GM12878 (cell line): ENCODE data around the gene COQ8B.

Experiments used
- EGR1 ChIP-seq, 2 experiments: IDR thresholded peaks; 1 replicate in 1 of 2; 2 replicates in 1 of 2; pipeline ENCODE4 v1.6.1; 2011 to 2012; ENCODE audit warnings: low read depth in 2 of 2, low read length in 2 of 2, borderline replicate concordance in 1 of 2, mild to moderate bottlenecking in 1 of 2, moderate library complexity in 1 of 2
- GABPA ChIP-seq: IDR thresholded peaks from 2 replicates; pipeline ENCODE4 v1.6.1; 2014; ENCODE audit warnings: antibody characterized with exemption, low read depth, mild to moderate bottlenecking, inconsistent platforms
- PAX5 ChIP-seq: IDR thresholded peaks from 2 replicates; pipeline ENCODE4 v1.6.1; 2011; ENCODE audit warnings: low read depth, low read length, borderline replicate concordance
- POLR2A ChIP-seq: IDR thresholded peaks from 2 replicates; pipeline ENCODE4 v1.6.1; 2011; ENCODE audit warnings: low read depth, mild to moderate bottlenecking, low read length
- POLR2AphosphoS5 ChIP-seq: IDR thresholded peaks from 2 replicates; pipeline ENCODE4 v1.6.1; 2011; ENCODE audit warnings: mild to moderate bottlenecking, low read length, inconsistent platforms
- ZNF274 ChIP-seq: IDR thresholded peaks from one replicate; pipeline ENCODE4 v1.8.0; 2011; ENCODE audit not compliant: insufficient read length, insufficient read depth
- TF ChIP-seq, protein P1 (sequence below), 3 experiments: IDR thresholded peaks in 2 of 3; conservative IDR thresholded peaks in 1 of 3; 2 replicates each; pipeline ENCODE4 v1.5.1; 2011; ENCODE audit warnings: low read depth in 3 of 3, low read length in 3 of 3, mild to moderate bottlenecking in 3 of 3, control low read depth in 2 of 3, moderate library complexity in 2 of 3, inconsistent platforms in 1 of 3, mixed read lengths in 1 of 3; ENCODE audit not compliant: control insufficient read depth in 2 of 3, insufficient read depth in 1 of 3; ENCODE audit errors: extremely low read depth in 1 of 3

DNA sequence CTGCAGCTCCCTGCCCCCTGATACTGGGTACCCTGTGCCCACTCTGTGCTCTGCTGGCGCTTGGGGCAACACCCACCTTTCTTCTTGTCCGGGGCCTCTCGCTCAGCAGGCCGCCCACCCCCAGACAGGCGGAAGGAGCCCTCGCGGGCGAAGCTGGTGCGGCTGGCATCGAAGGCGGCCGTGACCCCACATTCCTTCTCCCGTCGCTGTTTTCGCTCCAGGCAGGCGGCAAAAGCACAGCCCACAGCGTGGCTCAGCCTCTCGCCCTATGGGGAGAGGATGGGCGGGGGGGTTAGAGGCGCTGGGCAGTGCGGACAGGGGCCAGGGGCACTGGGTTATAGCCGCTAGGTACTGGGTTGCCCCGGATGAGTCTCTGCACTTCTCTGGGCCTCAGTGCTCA, 39.5 kb downstream of the COQ8B start:
- TF ChIP-seq EGR1 (IDR thresholded peaks at IDR 0.05; ENCODE audit: borderline replicate concordance in 1 of 2, low read depth in 2 of 2, low read length in 2 of 2) (no peak), POLR2A (no peak), PAX5 (no peak), GABPA (no peak), POLR2AphosphoS5 (no peak), ZNF274 (no peak)
- TF ChIP-seq, protein P1, sequence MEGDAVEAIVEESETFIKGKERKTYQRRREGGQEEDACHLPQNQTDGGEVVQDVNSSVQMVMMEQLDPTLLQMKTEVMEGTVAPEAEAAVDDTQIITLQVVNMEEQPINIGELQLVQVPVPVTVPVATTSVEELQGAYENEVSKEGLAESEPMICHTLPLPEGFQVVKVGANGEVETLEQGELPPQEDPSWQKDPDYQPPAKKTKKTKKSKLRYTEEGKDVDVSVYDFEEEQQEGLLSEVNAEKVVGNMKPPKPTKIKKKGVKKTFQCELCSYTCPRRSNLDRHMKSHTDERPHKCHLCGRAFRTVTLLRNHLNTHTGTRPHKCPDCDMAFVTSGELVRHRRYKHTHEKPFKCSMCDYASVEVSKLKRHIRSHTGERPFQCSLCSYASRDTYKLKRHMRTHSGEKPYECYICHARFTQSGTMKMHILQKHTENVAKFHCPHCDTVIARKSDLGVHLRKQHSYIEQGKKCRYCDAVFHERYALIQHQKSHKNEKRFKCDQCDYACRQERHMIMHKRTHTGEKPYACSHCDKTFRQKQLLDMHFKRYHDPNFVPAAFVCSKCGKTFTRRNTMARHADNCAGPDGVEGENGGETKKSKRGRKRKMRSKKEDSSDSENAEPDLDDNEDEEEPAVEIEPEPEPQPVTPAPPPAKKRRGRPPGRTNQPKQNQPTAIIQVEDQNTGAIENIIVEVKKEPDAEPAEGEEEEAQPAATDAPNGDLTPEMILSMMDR (IDR thresholded peaks at IDR 0.05 in 2 of 3, conservative IDR thresholded peaks at IDR 0.05 in 1 of 3; ENCODE audit: control insufficient read depth in 2 of 3, extremely low read depth in 1 of 3, insufficient read depth in 1 of 3, low read depth in 3 of 3, low read length in 3 of 3) = no peak
